Measurements from ENCODE around the gene MBNL1.

MBNL1 gene

GRCh38 chr3:152321200-152321954, 52.6 kb downstream of the MBNL1 start (continued):
- TF ChIP-seq ZNF26 (tag by site-specific recombination; IDR thresholded peaks at IDR 0.05) (no peak), ZNF426 (tag by site-specific recombination; IDR thresholded peaks at IDR 0.05) (no peak)

- H3K4me1 ChIP-seq (ENCODE audit: control insufficient read depth, insufficient read depth, low read length): 0 out of 2 replicates have a peak, but pooled peaks cover 3% of the 10 kb centered on the region
- H3K9me3 ChIP-seq (ENCODE audit: control insufficient read depth, insufficient read depth, low read depth, low read length): no peaks in the 10 kb centered on the region
- no peak overlapping the region for H3K4me3 ChIP-seq (ENCODE audit: low read depth, low read length)
- no peaks in the 10 kb centered on the region for H3K36me3 ChIP-seq (ENCODE audit: control insufficient read depth in 2 of 2, insufficient read depth in 1 of 2, low read length in 2 of 2)
- no peak overlapping the region for H3K27ac ChIP-seq (ENCODE audit: extremely low read depth, low read depth, low read length)
- CTCF ChIA-PET: no interaction called here
- TF ChIP-seq SCRT1 (tag by site-specific recombination; IDR thresholded peaks at IDR 0.05; ENCODE audit: borderline replicate concordance): no peak
- no peak for TF ChIP-seq ZNF398 (tag by site-specific recombination; IDR thresholded peaks at IDR 0.05)
- no peak for TF ChIP-seq INSM2 (tag by site-specific recombination; IDR thresholded peaks at IDR 0.05)
- TF ChIP-seq ZBTB17 (tag by site-specific recombination; IDR thresholded peaks at IDR 0.05): no peak
- no peak for TF ChIP-seq SP3 (tag by site-specific recombination; IDR thresholded peaks at IDR 0.05)
- no peak for TF ChIP-seq FEZF1 (tag by site-specific recombination; IDR thresholded peaks at IDR 0.05)
- TF ChIP-seq RBAK (tag by site-specific recombination; IDR thresholded peaks at IDR 0.05): no peak
- no peak for TF ChIP-seq ZBTB1 (tag by site-specific recombination; IDR thresholded peaks at IDR 0.05)
- no peak for TF ChIP-seq KLF8 (tag by site-specific recombination; IDR thresholded peaks at IDR 0.05)
- TF ChIP-seq ZNF280D (tag by site-specific recombination; IDR thresholded peaks at IDR 0.05): no peak
- no peak for TF ChIP-seq ZNF610 (tag by site-specific recombination; IDR thresholded peaks at IDR 0.05; ENCODE audit: borderline replicate concordance)
- TF ChIP-seq ZBTB49 (tag by site-specific recombination; IDR thresholded peaks at IDR 0.05; ENCODE audit: low read depth): no peak
- no peak for TF ChIP-seq ZNF558 (tag by site-specific recombination; IDR thresholded peaks at IDR 0.05)
- POLR2A ChIA-PET: no interaction called here
Observed at GRCh38 chr3:152321955-152322377, 53.2 kb downstream of the MBNL1 start.

Data from HEK293 (cell line).